ENCODE data around the gene MPL. TPM values are rescaled to one million over a fixed set of nuclear protein-coding genes. Genes with fewer than 3 reads are reported as not detected.

The MPL gene
- total and polyA plus RNA-seq, 2 experiments from 2014 or later = not detected

DNA sequence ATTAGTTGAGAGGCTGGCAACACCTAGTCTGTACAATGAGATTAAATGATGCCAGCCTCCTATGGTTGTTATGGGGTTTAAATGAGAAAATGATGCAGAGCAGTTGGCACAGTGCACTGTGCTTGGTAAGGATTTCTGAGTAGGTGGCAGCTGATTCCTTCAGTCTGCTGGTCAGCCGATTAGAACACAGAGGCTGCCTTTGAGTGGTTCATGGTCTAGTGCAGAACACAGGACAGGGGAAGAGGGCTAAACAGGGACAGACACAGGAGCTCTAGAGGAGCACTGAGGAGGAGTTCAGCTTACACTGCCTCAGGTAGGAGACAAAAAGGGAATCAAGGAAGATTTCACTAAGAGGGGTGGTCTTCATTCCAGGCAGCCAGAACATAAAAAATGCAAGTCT lies 35.4 kb upstream of the MPL start:
- Histone ChIP-seq H3K9ac (no peak overlapping the region), H3K27me3 (replicated peaks; ENCODE audit: insufficient read depth) (no peaks in the 10 kb centered on the region), H3K4me3 (no peak overlapping the region), H3K4me2 (ENCODE audit: unreplicated experiment) (no peak overlapping the region), H3K36me3 (ENCODE audit: low read depth) (no peaks in the 10 kb centered on the region), H3K4me1 (ENCODE audit: insufficient read depth) (peaks cover 6% of the 10 kb centered on the region), H3K9me2 (ENCODE audit: insufficient read depth) (no peaks in the 10 kb centered on the region), H3K9me3 (ENCODE audit: low read depth) (no peaks in the 10 kb centered on the region), H4K20me1 (ENCODE audit: insufficient read depth) (no peaks in the 10 kb centered on the region), H3F3A (ENCODE audit: insufficient read depth) (peaks cover 8% of the 10 kb centered on the region; the same call in 1 of the 2 replicates), H3K27ac (no peak overlapping the region), H2AFZ (no peak overlapping the region), H3K79me2 (ENCODE audit: insufficient read depth) (no peaks in the 10 kb centered on the region)
- TF ChIP-seq EZH2phosphoT487 (IDR thresholded peaks at IDR 0.05; ENCODE audit: insufficient read depth, low read depth) = no peak
- no peak for TF ChIP-seq EZH2 (IDR thresholded peaks at IDR 0.05; ENCODE audit: insufficient read depth, poor library complexity, severe bottlenecking)
- in situ Hi-C loops (cut with MboI) = no loop called here
- 100% methylated on average over 1 of the region's 1 CpG for WGBS, 2 experiments (ENCODE audit: low coverage in 1 of 2, low lambda C conversion rate in 2 of 2, missing lambda C conversion rate in 2 of 2)
- DNase-seq = no peak

DNA sequence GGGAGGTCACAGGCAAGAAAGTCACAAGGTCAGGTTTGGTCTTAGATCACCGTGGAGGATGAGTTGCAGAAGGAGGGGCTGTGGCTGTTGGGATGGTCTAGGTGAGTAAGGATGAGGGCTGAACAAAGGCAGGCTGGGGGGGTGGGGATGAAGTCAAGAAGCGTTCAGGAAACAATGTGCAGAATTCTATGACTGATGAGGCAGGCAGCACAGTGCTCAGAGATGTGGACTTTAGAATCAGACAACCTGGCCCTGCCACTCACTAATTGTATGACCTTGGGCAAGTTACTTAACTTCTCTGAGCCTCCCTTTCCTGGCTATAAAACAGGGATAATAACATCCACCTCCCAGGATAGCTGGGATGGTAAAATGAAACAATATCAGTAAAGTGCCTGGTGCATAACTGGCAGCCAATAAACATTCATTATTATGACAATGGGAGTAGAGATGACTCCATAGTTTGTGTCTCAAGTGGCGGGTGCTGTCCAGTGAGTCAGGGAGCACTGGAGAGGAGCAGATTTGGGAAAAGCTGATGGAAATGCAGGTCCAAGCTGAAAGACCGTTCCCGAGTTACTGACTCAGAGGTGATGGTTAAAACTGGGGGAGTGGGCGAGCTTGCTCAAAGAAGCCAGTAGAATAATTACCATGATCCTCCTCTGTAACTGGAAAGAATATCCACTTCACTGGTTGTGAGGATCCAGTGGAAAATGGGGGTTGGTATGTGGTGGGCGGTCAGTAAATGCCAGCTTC lies 34.7 kb upstream of the MPL start:
- no peaks in the 10 kb centered on the region for H3K79me2 ChIP-seq (ENCODE audit: insufficient read depth)
- H3K27me3 ChIP-seq (replicated peaks; ENCODE audit: insufficient read depth) = no peaks in the 10 kb centered on the region; the same call in 1 of the 2 replicates
- no peak overlapping the region for H3K4me3 ChIP-seq
- H2AFZ ChIP-seq = no peak overlapping the region
- H3K9ac ChIP-seq = no peak overlapping the region
- in situ Hi-C loops (cut with MboI) = no loop called here
- 59 to 61% methylated on average over 7 of the region's 7 CpGs for WGBS, 2 experiments (ENCODE audit: low coverage in 1 of 2, low lambda C conversion rate in 2 of 2, missing lambda C conversion rate in 2 of 2)
- H3K27ac ChIP-seq = no peak overlapping the region
- no peaks in the 10 kb centered on the region for H3K9me2 ChIP-seq (ENCODE audit: insufficient read depth)
- no peaks in the 10 kb centered on the region for H3K9me3 ChIP-seq (ENCODE audit: low read depth)
- no peaks in the 10 kb centered on the region for H4K20me1 ChIP-seq (ENCODE audit: insufficient read depth)
- DNase-seq = peak; percentile 48
- TF ChIP-seq EZH2phosphoT487 (IDR thresholded peaks at IDR 0.05; ENCODE audit: insufficient read depth, low read depth) (no peak), EZH2 (IDR thresholded peaks at IDR 0.05; ENCODE audit: insufficient read depth, poor library complexity, severe bottlenecking) (no peak)
- no peaks in the 10 kb centered on the region for H3K36me3 ChIP-seq (ENCODE audit: low read depth)
- no peak overlapping the region for H3K4me2 ChIP-seq (ENCODE audit: unreplicated experiment)
- H3F3A ChIP-seq (ENCODE audit: insufficient read depth) = peaks cover 8% of the 10 kb centered on the region; the same call in 1 of the 2 replicates
- peaks cover 6% of the 10 kb centered on the region for H3K4me1 ChIP-seq (ENCODE audit: insufficient read depth)

DNA sequence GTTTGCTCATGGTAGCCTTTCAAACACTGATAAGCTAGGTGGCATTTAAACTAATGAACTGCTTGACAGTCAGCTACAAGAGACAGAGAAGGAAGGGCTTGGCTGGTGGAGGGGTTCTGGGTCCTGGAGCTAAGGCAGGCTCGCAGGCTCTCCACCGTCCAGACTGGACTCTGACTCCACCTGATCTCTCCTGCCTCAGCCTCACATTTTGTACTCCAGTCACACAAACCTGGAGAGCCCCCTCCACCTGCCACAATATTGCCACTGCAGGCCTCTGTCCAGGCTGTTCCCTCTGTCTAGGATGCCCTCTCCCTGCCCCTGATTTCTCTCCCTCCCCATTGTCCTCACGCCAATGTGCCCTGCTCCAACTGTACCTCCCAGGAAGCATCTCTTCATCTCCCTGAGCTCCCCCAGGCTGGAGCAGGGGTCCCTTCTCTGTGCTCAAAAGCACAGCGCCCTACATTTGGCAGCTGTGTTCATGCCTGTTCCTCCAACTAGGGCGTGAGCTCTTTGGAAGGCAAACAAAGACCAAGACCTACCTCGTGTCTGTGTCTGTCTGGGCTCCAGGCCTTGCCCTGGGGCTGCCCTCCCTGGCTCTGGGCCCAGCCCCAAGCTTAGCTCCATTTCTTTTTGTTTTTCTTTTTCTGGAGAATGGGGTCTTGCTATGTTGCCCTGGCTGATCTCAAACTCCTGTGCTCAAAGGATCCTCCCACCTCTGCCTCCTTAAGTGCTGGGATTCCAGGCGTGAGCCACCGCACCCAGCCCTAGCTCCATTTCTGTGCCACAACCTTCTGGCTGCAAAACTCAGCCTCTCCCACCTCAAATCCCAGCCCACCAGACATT lies 33.9 kb upstream of the MPL start:
- Histone ChIP-seq H3K4me2 (ENCODE audit: unreplicated experiment) (no peak overlapping the region), H3K79me2 (ENCODE audit: insufficient read depth) (no peaks in the 10 kb centered on the region), H3K27me3 (replicated peaks; ENCODE audit: insufficient read depth) (no peaks in the 10 kb centered on the region; the same call in 1 of the 2 replicates), H3K9ac (no peak overlapping the region), H4K20me1 (ENCODE audit: insufficient read depth) (no peaks in the 10 kb centered on the region), H3K9me3 (ENCODE audit: low read depth) (no peaks in the 10 kb centered on the region), H3K4me3 (no peak overlapping the region), H3K4me1 (ENCODE audit: insufficient read depth) (peaks cover 6% of the 10 kb centered on the region), H3F3A (ENCODE audit: insufficient read depth) (peaks cover 8% of the 10 kb centered on the region; the same call in 1 of the 2 replicates), H3K36me3 (ENCODE audit: low read depth) (no peaks in the 10 kb centered on the region), H2AFZ (no peak overlapping the region), H3K27ac (no peak overlapping the region), H3K9me2 (ENCODE audit: insufficient read depth) (no peaks in the 10 kb centered on the region)
- WGBS, 2 experiments (ENCODE audit: low coverage in 1 of 2, low lambda C conversion rate in 2 of 2, missing lambda C conversion rate in 2 of 2) = 42 to 43% methylated on average over 8 of the region's 8 CpGs
- DNase-seq = no peak
- in situ Hi-C loops (cut with MboI) = no loop called here
- no peak for TF ChIP-seq EZH2phosphoT487 (IDR thresholded peaks at IDR 0.05; ENCODE audit: insufficient read depth, low read depth)
- TF ChIP-seq EZH2 (IDR thresholded peaks at IDR 0.05; ENCODE audit: insufficient read depth, poor library complexity, severe bottlenecking) = no peak

DNA sequence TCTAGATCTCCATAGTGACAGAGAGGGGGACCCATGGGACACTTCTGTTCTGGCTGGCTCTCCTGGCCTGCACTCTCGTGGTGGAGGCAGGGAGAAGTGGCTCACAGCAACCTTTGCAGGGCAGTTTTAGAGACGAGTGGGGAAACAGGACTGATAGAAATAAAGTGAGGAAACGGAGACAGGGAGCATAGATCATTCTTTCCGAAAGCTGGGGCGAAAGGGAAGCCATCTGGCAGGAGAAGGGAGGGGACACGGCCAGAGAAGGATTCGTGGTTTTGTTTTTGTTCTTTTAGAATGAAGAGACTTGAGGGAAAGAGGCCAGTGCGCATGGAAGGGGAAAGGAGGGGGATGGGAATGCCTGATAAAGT lies 33.3 kb upstream of the MPL start:
- H3K4me2 ChIP-seq (ENCODE audit: unreplicated experiment) = no peak overlapping the region
- no peak overlapping the region for H3K4me3 ChIP-seq
- H3K9me3 ChIP-seq (ENCODE audit: low read depth) = no peaks in the 10 kb centered on the region
- H3K9me2 ChIP-seq (ENCODE audit: insufficient read depth) = no peaks in the 10 kb centered on the region
- H3F3A ChIP-seq (ENCODE audit: insufficient read depth) = peaks cover 8% of the 10 kb centered on the region; the same call in 1 of the 2 replicates
- H3K27me3 ChIP-seq (replicated peaks; ENCODE audit: insufficient read depth) = no peaks in the 10 kb centered on the region; the same call in 1 of the 2 replicates
- no peaks in the 10 kb centered on the region for H4K20me1 ChIP-seq (ENCODE audit: insufficient read depth)
- no peak overlapping the region for H3K9ac ChIP-seq
- no peak overlapping the region for H3K27ac ChIP-seq
- 30 to 35% methylated on average over 8 of the region's 8 CpGs for WGBS, 2 experiments (ENCODE audit: low coverage in 1 of 2, low lambda C conversion rate in 2 of 2, missing lambda C conversion rate in 2 of 2)
- TF ChIP-seq EZH2 (IDR thresholded peaks at IDR 0.05; ENCODE audit: insufficient read depth, poor library complexity, severe bottlenecking) = no peak
- TF ChIP-seq EZH2phosphoT487 (IDR thresholded peaks at IDR 0.05; ENCODE audit: insufficient read depth, low read depth) = no peak
- DNase-seq = no peak
- H2AFZ ChIP-seq = no peak overlapping the region
- no peaks in the 10 kb centered on the region for H3K36me3 ChIP-seq (ENCODE audit: low read depth)
- no peaks in the 10 kb centered on the region for H3K79me2 ChIP-seq (ENCODE audit: insufficient read depth)
- in situ Hi-C loops (cut with MboI) = no loop called here
- peaks cover 6% of the 10 kb centered on the region for H3K4me1 ChIP-seq (ENCODE audit: insufficient read depth)

All from GM23248 (cell line).